MCF 10A (cell line): Measurements from ENCODE around the gene VIL1. TPM values are rescaled to one million over a fixed set of nuclear protein-coding genes. Genes with fewer than 3 reads are reported as not detected.

Source experiments
- BruUV-seq: library from RNA; stranded (reverse); fragments of 400-500 nt; replicated peaks from 2 replicates; lab custom pipeline; 2021; lab: Mats Ljungman, UMichigan
- CTCF ChIA-PET: fragments of 300-600 bp; sonication (Branson Sonifier 250); formaldehyde crosslinking; extraction: SDS; loops from one replicate; lab custom pipeline; 2021; ENCODE audit warnings: antibody characterized with exemption, inconsistent platforms; lab: Yijun Ruan, JAX
- POLR2A ChIA-PET: fragments of 300-600, 350-650 bp; sonication (Branson Sonifier 250); formaldehyde crosslinking; extraction: SDS; loops from one replicate; lab custom pipeline; 2020; ENCODE audit warnings: antibody characterized with exemption, inconsistent platforms; lab: Yijun Ruan, JAX
- DNase-seq: peaks from one replicate; pipeline ENCODE4 v3.0.0-alpha.2; 2018; ENCODE audit not compliant: unreplicated experiment
- H3K27ac Mint-ChIP-seq: one replicate; pipeline ENCODE4 v1.8.0; 2022; ENCODE audit warnings: mild to moderate bottlenecking, low read depth, mixed read lengths; ENCODE audit not compliant: unreplicated experiment
- H3K27me3 Mint-ChIP-seq: one replicate; pipeline ENCODE4 v1.8.0; 2022; ENCODE audit warnings: mixed read lengths; ENCODE audit not compliant: insufficient read depth, unreplicated experiment
- H3K36me3 Mint-ChIP-seq: one replicate; pipeline ENCODE4 v1.8.0; 2022; ENCODE audit warnings: mild to moderate bottlenecking, moderate library complexity, mixed read lengths; ENCODE audit not compliant: insufficient read depth, unreplicated experiment
- H3K4me1 Mint-ChIP-seq: one replicate; pipeline ENCODE4 v1.8.0; 2022; ENCODE audit warnings: mixed read lengths; ENCODE audit not compliant: insufficient read depth, unreplicated experiment
- H3K4me3 Mint-ChIP-seq: one replicate; pipeline ENCODE4 v1.8.0; 2022; ENCODE audit warnings: mild to moderate bottlenecking, moderate library complexity, mixed read lengths; ENCODE audit not compliant: unreplicated experiment
- H3K9me3 Mint-ChIP-seq: one replicate; pipeline ENCODE4 v1.8.0; 2022; ENCODE audit warnings: mixed read lengths; ENCODE audit not compliant: unreplicated experiment
- CTCF ChIP-seq: fragments of 200-600 bp; IDR thresholded peaks from one replicate; pipeline ENCODE4 v1.8.0; 2022; ENCODE audit warnings: antibody characterized with exemption, mild to moderate bottlenecking; ENCODE audit not compliant: unreplicated experiment
- intact Hi-C: fragments of 100-400 bp; cut with micrococcal nuclease; formaldehyde crosslinking; loops from 2 replicates; pipeline ENCODE4 v1.14.1; 2022
- total RNA-seq: library from RNA; stranded (reverse); gene quantifications from 2 replicates; pipeline ENCODE4 v1.2.3, GENCODE V29; 2022

The VIL1 gene
- total RNA-seq, 1 experiment from 2014 or later = not detected

DNA sequence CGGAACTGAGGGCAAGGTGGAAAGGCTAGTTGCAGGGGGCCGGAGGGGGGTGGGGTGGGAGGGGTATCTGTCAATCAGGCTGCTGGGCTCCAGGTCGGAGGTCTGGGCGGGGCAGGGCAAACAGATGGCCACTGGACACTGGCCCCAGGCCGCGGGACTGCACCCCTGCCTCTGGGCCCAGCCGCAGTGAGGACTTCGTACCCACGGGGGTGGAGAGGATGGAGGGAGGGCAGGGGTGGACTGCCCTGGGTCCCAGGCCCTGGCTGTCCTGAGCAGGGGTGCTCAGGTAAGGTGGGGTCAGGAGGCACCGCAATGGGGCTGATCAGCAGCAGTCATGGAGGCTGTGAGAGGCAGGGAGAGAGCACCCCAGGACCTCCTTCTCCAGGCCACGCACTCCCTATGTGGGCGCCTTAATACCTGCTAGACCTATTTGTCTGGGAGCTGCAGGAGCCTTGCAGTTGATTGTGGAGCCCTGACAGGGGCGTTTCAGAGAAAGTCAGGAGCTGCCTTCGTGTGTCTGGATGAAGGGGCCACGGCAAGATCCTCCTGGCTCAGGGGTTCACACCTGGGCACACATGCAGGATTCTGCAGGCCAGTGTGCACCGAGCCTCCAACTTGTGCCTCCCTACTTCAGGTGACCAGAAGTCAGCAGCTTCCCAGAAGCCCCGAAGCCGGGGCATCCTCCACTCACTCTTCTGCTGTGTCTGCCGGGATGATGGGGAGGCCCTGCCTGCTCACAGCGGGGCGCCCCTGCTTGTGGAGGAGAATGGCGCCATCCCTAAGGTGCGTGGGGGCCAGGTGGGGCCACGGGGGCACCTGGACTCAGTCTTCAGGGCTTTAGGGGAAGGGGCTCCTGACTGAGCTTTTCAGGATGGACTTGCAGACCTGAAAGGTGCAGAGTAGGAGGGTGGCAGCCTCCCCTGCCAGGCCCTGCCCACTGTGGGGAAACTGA lies 17.7 kb upstream of the VIL1 start:
- ChIA-PET CTCF (interaction anchor here (0.6 to 2.8 kb wide), 4 partner anchors 99 to 310 kb away, joined by 4 to 9 read pairs (median 5); partner anchors contain the start of gene TTLL4), POLR2A (interaction anchor here (0.7 to 2.4 kb wide), 8 partner anchors 106 to 480 kb away, joined by 3 to 22 read pairs (median 5); partner anchors contain the start of genes AAMP, BCS1L, PNKD and ZNF142)
- Mint-ChIP-seq H3K27ac (peak overlapping the region; percentile 57), H3K9me3 (no peaks in the 10 kb centered on the region), H3K36me3 (peaks cover 48% of the 10 kb centered on the region), H3K4me1 (peaks cover 12% of the 10 kb centered on the region), H3K4me3 (peak overlapping the region; percentile 98), H3K27me3 (no peaks in the 10 kb centered on the region)
- intact Hi-C loops = no loop called here
- TF ChIP-seq CTCF = no peak
- BruUV-seq = no TSS peak
- DNase-seq = no peak

GRCh38 chr2:218401890-218402289 lies 17.0 kb upstream of the VIL1 start:
- no peak for DNase-seq
- Mint-ChIP-seq H3K4me3 (peak overlapping the region; percentile 98), H3K27ac (peak overlapping the region; percentile 57), H3K4me1 (peaks cover 11% of the 10 kb centered on the region), H3K27me3 (no peaks in the 10 kb centered on the region), H3K36me3 (peaks cover 52% of the 10 kb centered on the region), H3K9me3 (no peaks in the 10 kb centered on the region)
- POLR2A ChIA-PET = interaction anchor here (0.7 to 2.4 kb wide), 3 partner anchors 111 to 133 kb away, joined by 3 to 22 read pairs (median 17); no protein-coding TSS in a partner anchor
- BruUV-seq = no TSS peak
- no peak for TF ChIP-seq CTCF
- intact Hi-C loops = no loop called here
- CTCF ChIA-PET = interaction anchor here (0.6 to 2.8 kb wide), 2 partner anchors 130 to 309 kb away, joined by 4 to 9 read pairs; partner anchors contain the start of gene TTLL4

DNA sequence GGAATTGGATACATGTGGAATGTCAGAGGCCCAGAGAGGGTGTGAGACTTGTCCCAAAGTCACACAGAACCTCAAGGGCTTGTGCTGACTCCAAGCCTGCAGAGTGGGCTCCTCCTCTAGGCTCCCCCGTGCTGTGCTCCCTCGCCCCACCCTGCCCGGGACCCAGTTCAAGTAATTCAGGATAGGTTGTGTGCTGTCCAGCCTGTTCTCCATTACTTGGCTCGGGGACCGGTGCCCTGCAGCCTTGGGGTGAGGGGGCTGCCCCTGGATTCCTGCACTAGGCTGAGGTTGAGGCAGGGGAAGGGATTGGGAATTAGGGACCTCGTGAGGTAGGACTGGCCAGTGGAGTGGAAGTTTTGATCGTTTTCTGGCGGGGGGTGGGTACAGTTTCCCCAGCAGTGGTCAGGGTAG lies 16.4 kb upstream of the VIL1 start:
- peak overlapping the region; percentile 8 for H3K4me3 Mint-ChIP-seq
- ChIA-PET CTCF (interaction anchor here (2.8 kb wide), 1 partner anchor 131 kb away, joined by 9 read pairs; no protein-coding TSS in a partner anchor), POLR2A (interaction anchor here (2.4 kb wide), 1 partner anchor 112 kb away, joined by 17 read pairs; no protein-coding TSS in a partner anchor)
- DNase-seq = no peak
- no peak overlapping the region for H3K27ac Mint-ChIP-seq
- peaks cover 53% of the 10 kb centered on the region for H3K36me3 Mint-ChIP-seq
- peaks cover 12% of the 10 kb centered on the region for H3K4me1 Mint-ChIP-seq
- no peak for TF ChIP-seq CTCF
- H3K9me3 Mint-ChIP-seq = no peaks in the 10 kb centered on the region
- intact Hi-C loops = no loop called here
- no TSS peak for BruUV-seq
- H3K27me3 Mint-ChIP-seq = no peaks in the 10 kb centered on the region

GRCh38 chr2:218402911-218403411 lies 16.0 kb upstream of the VIL1 start:
- ChIA-PET POLR2A (interaction anchor here (0.5 kb wide), 1 partner anchor 108 kb away, joined by 3 read pairs; no protein-coding TSS in a partner anchor), CTCF (interaction anchor here (0.7 to 2.8 kb wide), 2 partner anchors 131 to 445 kb away, joined by 3 to 9 read pairs; no protein-coding TSS in a partner anchor)
- Mint-ChIP-seq H3K27ac (no peak overlapping the region), H3K4me1 (peaks cover 12% of the 10 kb centered on the region), H3K27me3 (no peaks in the 10 kb centered on the region), H3K36me3 (peaks cover 53% of the 10 kb centered on the region), H3K9me3 (no peaks in the 10 kb centered on the region), H3K4me3 (no peak overlapping the region)
- no TSS peak for BruUV-seq
- TF ChIP-seq CTCF = no peak
- intact Hi-C loops = no loop called here
- no peak for DNase-seq
